Keratinocyte (primary cell): ENCODE results near the gene MMP3. TPM values are rescaled to one million over a fixed set of nuclear protein-coding genes. Genes with fewer than 3 reads are reported as not detected.

ENCODE experiments used
- DNase-seq: peaks from one replicate; pipeline ENCODE4 v3.0.0-alpha.2; 2011; ENCODE audit warnings: low read depth, missing footprints, low spot score
- FAIRE-seq: peaks from 2 replicates; lab custom pipeline; 2011; peaks lifted over from hg19 to GRCh38; lab: Jason Lieb, UNC
- H2AFZ ChIP-seq: 2 replicates; pipeline ENCODE4 v1.6.0; 2012; ENCODE audit warnings: low read length, control low read depth, inconsistent platforms; ENCODE audit not compliant: control insufficient read depth
- H3K27ac ChIP-seq: 2 replicates; pipeline ENCODE4 v1.5.1; 2011; ENCODE audit warnings: low read length; ENCODE audit not compliant: control insufficient read depth, insufficient read depth
- H3K27me3 ChIP-seq: 3 replicates; pipeline ENCODE4 v1.6.0; 2011; ENCODE audit warnings: low read length; ENCODE audit not compliant: control insufficient read depth, insufficient read depth; ENCODE audit errors: extremely low read depth
- H3K36me3 ChIP-seq, 2 experiments: 2 replicates in 1 of 2; 3 replicates in 1 of 2; pipeline ENCODE4 v1.5.1; 2011; ENCODE audit warnings: low read length in 2 of 2, mild to moderate bottlenecking in 1 of 2; ENCODE audit not compliant: control insufficient read depth in 2 of 2, insufficient read depth in 2 of 2; ENCODE audit errors: extremely low read depth in 1 of 2
- H3K4me1 ChIP-seq: 3 replicates; pipeline ENCODE4 v1.5.1; 2011; ENCODE audit warnings: low read length; ENCODE audit not compliant: control insufficient read depth, insufficient read depth; ENCODE audit errors: extremely low read depth
- H3K4me2 ChIP-seq: 3 replicates; pipeline ENCODE4 v1.6.0; 2011; ENCODE audit warnings: low read depth, low read length; ENCODE audit not compliant: control insufficient read depth, insufficient read depth; ENCODE audit errors: extremely low read depth
- H3K4me3 ChIP-seq, 3 experiments: fragments of 200-600 bp in 1 of 3; sonication (generic) in 1 of 3; 2 replicates in 2 of 3; 3 replicates in 1 of 3; pipeline ENCODE4 v1.5.1; 2011 to 2016; ENCODE audit warnings: low read length in 3 of 3, mild to moderate bottlenecking in 3 of 3, control low read depth in 2 of 3, inconsistent platforms in 1 of 3, low read depth in 1 of 3, mixed read lengths in 1 of 3, mixed run types in 1 of 3, moderate library complexity in 1 of 3; ENCODE audit not compliant: control insufficient read depth in 2 of 3, insufficient read depth in 2 of 3; ENCODE audit errors: extremely low read depth in 1 of 3
- H3K79me2 ChIP-seq: 2 replicates; pipeline ENCODE4 v1.6.0; 2012; ENCODE audit warnings: low read length; ENCODE audit not compliant: control insufficient read depth, insufficient read depth
- H3K9ac ChIP-seq: 3 replicates; pipeline ENCODE4 v1.6.0; 2011; ENCODE audit warnings: low read length; ENCODE audit not compliant: control insufficient read depth, insufficient read depth; ENCODE audit errors: extremely low read depth
- H3K9me1 ChIP-seq: 3 replicates; pipeline ENCODE4 v1.6.0; 2011; ENCODE audit warnings: low read length; ENCODE audit not compliant: control insufficient read depth, insufficient read depth; ENCODE audit errors: extremely low read depth
- H3K9me3 ChIP-seq: 2 replicates; pipeline ENCODE4 v1.5.1; 2012; ENCODE audit warnings: low read depth, low read length; ENCODE audit not compliant: control insufficient read depth
- H4K20me1 ChIP-seq: 3 replicates; pipeline ENCODE4 v1.6.0; 2011; ENCODE audit warnings: low read length; ENCODE audit not compliant: control insufficient read depth, insufficient read depth; ENCODE audit errors: extremely low read depth
- EZH2 ChIP-seq: IDR thresholded peaks from one replicate; pipeline ENCODE4 v1.6.1; 2012; ENCODE audit warnings: inconsistent platforms, mild to moderate bottlenecking, low read length, moderate library complexity
- dilution Hi-C: fragments of 300-500 bp; cut with MboI; formaldehyde crosslinking; loops from one replicate; pipeline ENCODE4 v1.7.0; 2020; ENCODE audit warnings: low sequenced_read_pairs; ENCODE audit not compliant: extremely low pct_ligation_motif_present
- polyA plus RNA-seq, 5 experiments: library from polyadenylated mRNA; depleted of rRNA in 3 of 5; stranded (reverse) in 3 of 5; stranded (forward) in 1 of 5; unstranded in 1 of 5; fragments of >200 nt; gene quantifications; 1 replicate in 1 of 5; 2 replicates in 3 of 5; 3 replicates in 1 of 5; pipeline versions ENCODE4 v1.2.1 to v1.2.3, GENCODE V29; 2011 to 2012; ENCODE audit warnings: missing spikeins in 2 of 5, low read depth in 1 of 5, low replicate concordance in 1 of 5
- TF ChIP-seq, protein P1 (sequence below), 3 experiments: IDR thresholded peaks in 1 of 3; conservative IDR thresholded peaks in 1 of 3; optimal IDR thresholded peaks in 1 of 3; 2 replicates in 2 of 3; 3 replicates in 1 of 3; pipeline versions ENCODE3 to v1.5.1; 2011; ENCODE audit warnings: low read length in 3 of 3, mild to moderate bottlenecking in 3 of 3, moderate library complexity in 2 of 3, control low read depth in 1 of 3, inconsistent platforms in 1 of 3; ENCODE audit not compliant: insufficient read depth in 2 of 3; ENCODE audit errors: extremely low read depth in 1 of 3

Gene MMP3
- polyA plus RNA-seq, 1 donor (not counting 4 experiments of a cell fraction or from before 2014, with no cell fraction given): 8.3 TPM

DNA sequence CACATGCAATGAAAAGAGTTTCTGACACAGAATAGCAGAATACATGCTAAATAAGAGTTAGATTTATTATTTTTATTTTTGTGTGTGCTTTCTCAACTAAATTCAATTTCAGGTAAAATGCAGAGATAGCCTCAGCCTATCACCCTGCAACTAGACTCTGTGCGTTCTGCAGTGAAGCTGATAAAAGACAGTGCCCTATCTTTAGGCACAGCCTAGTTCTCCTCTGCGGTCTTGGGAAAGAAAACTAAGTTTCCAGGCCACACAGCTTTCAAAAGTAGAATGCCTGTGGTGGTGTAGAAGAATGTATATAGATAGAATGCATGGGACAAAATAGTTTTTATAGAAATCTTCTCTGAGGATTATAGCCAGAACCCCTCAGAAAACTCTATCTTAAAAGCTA lies 33.4 kb downstream of the MMP3 start:
- dilution Hi-C loops: no loop called here
- no peak for DNase-seq
- TF ChIP-seq EZH2: no peak
- TF ChIP-seq, protein P1, sequence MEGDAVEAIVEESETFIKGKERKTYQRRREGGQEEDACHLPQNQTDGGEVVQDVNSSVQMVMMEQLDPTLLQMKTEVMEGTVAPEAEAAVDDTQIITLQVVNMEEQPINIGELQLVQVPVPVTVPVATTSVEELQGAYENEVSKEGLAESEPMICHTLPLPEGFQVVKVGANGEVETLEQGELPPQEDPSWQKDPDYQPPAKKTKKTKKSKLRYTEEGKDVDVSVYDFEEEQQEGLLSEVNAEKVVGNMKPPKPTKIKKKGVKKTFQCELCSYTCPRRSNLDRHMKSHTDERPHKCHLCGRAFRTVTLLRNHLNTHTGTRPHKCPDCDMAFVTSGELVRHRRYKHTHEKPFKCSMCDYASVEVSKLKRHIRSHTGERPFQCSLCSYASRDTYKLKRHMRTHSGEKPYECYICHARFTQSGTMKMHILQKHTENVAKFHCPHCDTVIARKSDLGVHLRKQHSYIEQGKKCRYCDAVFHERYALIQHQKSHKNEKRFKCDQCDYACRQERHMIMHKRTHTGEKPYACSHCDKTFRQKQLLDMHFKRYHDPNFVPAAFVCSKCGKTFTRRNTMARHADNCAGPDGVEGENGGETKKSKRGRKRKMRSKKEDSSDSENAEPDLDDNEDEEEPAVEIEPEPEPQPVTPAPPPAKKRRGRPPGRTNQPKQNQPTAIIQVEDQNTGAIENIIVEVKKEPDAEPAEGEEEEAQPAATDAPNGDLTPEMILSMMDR (optimal IDR thresholded peaks at IDR 0.05 in 1 of 3, IDR thresholded peaks at IDR 0.05 in 1 of 3, conservative IDR thresholded peaks at IDR 0.05 in 1 of 3; ENCODE audit: extremely low read depth in 1 of 3, insufficient read depth in 2 of 3, low read length in 3 of 3): no peak
- Histone ChIP-seq H3K4me3 (no peak overlapping the region), H3K79me2 (no peaks in the 10 kb centered on the region), H3K4me1 (peaks cover 14% of the 10 kb centered on the region), H3K36me3 (no peaks in the 10 kb centered on the region), H2AFZ (no peak overlapping the region), H3K9me3 (no peaks in the 10 kb centered on the region), H3K9ac (no peak overlapping the region), H3K9me1 (no peaks in the 10 kb centered on the region), H3K27me3 (no peaks in the 10 kb centered on the region), H4K20me1 (no peaks in the 10 kb centered on the region), H3K4me2 (no peak overlapping the region), H3K27ac (no peak overlapping the region)
- no peak for FAIRE-seq

DNA sequence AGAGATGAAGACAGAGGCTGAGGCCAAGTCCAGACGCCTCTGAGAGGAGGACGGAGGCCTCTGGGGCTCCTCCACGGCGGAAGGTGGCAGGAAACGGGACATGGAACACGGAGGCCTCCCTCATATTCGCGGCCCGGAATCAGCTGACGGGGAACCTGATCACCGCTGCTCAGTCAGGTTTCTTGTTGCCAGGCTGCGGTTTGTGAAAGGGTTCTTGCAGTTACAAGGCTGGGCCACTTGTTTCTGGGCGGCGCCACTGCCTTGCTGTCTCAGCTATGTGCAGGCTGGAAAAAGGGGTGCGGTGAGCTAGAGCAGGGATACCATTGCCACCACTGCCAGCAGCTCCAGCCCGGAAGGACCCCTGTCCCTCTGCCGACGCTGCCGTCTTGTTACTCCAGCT lies 35.5 kb downstream of the MMP3 start:
- TF ChIP-seq EZH2: no peak
- TF ChIP-seq, protein P1 (optimal IDR thresholded peaks at IDR 0.05 in 1 of 3, IDR thresholded peaks at IDR 0.05 in 1 of 3, conservative IDR thresholded peaks at IDR 0.05 in 1 of 3; ENCODE audit: extremely low read depth in 1 of 3, insufficient read depth in 2 of 3, low read length in 3 of 3): peak; percentile 20 to 48 (median 33)
- H3K9ac ChIP-seq: no peak overlapping the region
- no peaks in the 10 kb centered on the region for H3K36me3 ChIP-seq
- H3K4me3 ChIP-seq: no peak overlapping the region
- no peaks in the 10 kb centered on the region for H3K27me3 ChIP-seq
- H4K20me1 ChIP-seq: no peaks in the 10 kb centered on the region
- dilution Hi-C loops: no loop called here
- no peak overlapping the region for H3K27ac ChIP-seq
- no peaks in the 10 kb centered on the region for H3K9me3 ChIP-seq
- DNase-seq: no peak
- H3K79me2 ChIP-seq: no peaks in the 10 kb centered on the region
- no peak overlapping the region for H2AFZ ChIP-seq
- H3K4me2 ChIP-seq: no peak overlapping the region
- H3K9me1 ChIP-seq: no peaks in the 10 kb centered on the region
- no peak for FAIRE-seq
- peaks cover 6% of the 10 kb centered on the region for H3K4me1 ChIP-seq
